HG03025 (cell line): Measurements from ENCODE around the gene CACNA1B.
"Not testable (repeated sequence)": the region's sequence is repeated elsewhere in the genome, so short reads cannot be mapped to it uniquely, and the experiment has no call there.

Source experiments
- ATAC-seq: cut with Tn5 transposase; IDR thresholded peaks from one replicate; pipeline ENCODE4 v1.9.1; 2021; ENCODE audit warnings: mild to moderate bottlenecking, moderate library complexity; ENCODE audit not compliant: unreplicated experiment, low FRiP score

The CACNA1B gene

DNA sequence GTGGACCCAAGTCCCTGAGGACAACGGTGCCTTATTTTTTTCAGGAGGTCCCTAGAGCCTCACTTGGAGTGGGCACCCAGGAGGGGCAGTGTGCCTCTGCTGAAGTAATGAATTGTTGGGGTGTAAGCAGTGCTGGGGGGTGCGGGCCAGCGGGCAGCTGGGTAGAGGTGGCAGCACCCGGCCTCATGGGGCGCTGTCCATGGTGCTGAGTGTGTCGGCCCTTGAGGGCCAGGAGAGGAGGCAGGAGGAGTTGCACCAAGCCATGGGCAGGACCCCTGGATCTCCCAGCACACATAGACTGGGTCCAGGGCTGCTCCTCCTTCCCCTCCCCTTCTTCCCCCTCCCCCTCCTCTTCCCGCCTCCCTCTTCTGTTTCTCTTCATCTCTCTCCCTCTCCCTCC lies 7.0 kb downstream of the CACNA1B start:
- ATAC-seq = not testable (repeated sequence)

DNA sequence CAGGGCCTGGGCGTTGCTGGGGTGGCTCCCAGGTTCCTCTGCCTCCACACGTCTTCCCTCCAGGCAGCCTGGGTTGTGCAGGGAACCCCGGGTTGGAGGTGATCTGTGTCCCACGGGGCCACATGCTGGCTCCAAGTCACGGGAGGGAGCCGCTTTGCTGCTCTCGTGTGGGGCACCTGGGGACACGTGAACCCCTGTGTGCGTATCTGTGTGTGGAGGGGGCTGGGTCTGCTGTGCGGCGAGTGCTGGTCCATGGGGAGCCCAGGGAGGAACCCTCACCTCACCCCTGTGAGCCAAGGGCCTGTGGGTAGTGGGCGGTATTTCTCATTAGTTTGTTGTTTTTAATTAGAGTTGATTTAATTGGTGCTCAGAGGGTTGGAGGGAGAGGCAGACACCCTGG lies 7.5 kb downstream of the CACNA1B start:
- not testable (repeated sequence) for ATAC-seq

DNA sequence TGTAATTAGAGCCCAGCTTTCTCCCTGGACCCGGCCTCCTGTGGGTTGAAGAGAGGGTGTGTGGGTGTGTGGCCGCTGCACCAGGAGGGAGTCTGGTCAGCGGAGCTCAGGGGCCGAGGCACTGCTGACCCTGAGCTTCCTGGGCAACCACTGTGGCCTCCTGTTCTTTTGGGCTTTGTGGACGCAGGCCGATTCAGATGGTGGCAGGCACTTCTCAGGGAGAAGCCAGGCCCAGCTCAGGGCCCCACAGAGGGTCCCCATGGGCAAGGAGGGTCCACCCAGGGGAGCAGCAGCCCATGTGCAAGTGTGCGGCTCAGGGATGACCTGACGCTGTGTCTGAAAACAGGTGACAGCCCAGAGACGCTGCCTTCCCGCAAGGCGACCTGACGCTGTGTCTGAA lies 11.0 kb downstream of the CACNA1B start:
- ATAC-seq = not testable (repeated sequence)

DNA sequence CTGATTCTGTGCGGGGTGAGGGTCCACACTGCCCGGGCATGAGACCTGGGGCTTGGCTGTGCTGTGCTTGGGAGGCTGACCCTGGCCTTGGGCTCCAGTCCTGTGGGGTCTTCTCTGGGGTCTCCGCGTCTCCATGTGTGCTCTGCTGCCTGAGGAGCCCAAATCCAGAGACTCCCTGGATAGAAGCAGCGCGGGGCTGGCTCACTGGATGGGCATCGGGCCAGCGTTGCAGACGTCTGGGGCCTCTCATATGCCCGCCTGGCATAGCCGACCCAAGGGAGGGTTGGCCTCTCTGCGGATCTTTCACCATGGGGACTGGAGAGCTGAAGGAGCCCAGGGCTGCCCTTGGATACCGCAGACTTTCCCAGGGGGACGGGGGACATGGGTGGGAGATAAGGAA lies 12.4 kb downstream of the CACNA1B start:
- ATAC-seq = not testable (repeated sequence)

DNA sequence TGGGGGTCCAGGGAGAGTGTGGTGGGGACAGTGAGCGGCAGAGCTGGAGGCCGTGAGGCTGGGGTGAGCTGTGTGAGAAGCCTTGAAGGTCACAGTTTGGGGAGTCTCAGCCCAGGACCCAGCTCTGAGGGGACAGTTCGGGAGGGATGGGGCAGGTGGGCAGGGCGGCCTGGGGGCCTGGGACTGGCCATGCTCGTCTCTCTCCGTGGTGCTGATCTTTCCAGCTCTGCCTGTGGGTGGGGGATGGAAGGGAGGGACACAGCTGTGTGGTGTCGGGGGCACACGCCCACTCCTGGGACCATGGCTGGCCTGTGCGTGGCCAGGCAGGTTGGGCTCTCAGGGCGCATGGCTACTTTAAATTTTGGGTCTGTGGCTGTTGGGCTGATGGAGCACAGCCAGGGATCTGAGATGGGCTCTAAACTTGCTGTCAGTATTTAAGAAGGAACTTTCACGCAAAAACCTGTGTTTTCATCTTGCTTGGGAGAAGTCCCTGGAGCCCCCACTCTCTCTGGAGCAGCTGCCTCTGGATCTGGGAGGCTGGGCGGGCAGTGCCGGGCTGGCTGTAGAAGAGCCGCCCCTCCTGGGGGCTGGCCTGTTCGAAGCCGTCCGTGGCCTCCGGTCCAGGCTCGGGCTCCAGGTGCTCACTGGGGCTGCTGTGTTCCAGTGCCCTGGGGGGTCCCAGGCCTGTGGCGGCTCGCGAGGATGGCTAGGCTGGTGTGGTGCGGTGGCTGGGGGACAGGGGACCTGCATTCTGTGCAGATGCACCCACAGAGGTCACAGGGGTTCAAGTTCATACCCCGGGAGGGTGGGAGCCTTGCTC lies 13.4 kb downstream of the CACNA1B start:
- not testable (repeated sequence) for ATAC-seq

DNA sequence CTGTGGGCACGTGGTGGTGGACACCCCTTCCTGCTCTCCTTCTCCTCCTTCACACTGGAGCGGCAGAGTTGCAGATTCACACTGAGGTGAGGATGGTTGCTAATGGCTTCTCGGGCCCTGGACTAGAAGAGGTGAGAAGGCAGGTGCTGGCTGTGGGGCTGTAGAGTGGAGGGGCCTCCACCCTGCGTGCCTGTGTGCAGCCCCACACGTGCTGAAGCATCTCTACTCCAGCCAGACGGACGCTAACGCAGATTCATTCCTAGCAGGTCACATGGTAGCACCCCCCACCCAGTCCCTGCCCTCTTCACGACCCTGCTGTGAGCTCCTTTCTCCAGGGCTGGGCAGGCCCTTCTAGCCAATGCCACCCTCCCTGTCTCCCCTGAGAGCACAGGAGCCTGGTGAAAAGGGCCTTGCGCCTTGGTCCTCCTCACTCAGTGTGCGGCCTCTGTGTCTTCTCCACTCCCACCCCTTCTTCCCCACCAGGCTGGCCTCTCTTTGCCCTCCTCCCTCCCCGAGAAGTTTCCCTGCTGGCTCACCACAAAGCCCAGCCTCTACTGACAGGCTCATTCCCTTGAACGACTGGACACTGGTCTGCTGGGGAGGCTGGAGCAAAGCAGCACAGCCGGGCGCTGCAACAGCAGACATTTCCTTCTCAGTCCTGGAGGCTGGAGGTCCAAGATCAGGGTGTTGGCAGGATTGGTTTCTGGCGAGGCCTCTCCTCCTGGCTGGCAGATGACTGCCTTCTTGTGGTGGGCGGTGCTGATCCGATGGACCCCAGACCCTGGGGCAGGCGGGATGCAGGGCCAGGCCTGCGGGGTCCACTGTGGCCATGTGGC lies 14.2 kb downstream of the CACNA1B start:
- ATAC-seq = no peak

DNA sequence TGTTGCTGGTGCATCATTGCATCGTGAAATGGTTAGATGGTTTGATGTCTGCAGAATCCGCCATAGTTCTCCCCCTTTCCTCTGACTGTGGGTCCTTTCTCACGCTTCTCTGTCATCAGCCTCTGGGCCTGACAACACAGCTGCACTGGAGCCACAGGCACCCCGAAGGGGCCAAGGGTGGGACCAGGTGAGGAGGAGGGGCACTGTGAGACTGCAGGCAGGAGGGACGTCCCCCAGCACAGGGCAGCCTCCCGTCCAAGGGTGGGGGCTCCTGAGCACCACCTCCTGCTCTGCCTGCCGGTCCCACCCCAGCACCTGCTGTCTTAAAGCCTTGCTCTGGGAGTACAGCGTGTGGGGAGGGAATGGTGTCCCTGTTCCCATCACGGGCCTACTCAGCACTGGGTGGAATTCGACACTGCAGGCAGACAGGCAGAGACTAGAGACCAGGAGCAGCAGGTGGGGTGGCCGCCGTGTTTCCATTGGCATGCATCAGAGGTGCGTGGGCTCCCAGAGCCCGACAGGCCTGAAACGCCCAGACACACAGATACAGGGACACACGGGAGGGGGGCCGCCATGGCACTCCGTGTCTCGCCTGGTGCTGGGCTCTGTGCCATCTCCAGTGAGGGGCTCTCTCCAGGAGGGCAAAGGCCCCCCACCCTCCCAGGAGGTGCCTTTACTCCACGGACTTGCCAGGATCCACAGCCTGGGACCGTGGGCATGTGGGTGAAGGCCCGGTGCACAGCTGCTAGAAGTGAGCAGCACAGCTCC lies 15.0 kb downstream of the CACNA1B start:
- ATAC-seq = no peak

DNA sequence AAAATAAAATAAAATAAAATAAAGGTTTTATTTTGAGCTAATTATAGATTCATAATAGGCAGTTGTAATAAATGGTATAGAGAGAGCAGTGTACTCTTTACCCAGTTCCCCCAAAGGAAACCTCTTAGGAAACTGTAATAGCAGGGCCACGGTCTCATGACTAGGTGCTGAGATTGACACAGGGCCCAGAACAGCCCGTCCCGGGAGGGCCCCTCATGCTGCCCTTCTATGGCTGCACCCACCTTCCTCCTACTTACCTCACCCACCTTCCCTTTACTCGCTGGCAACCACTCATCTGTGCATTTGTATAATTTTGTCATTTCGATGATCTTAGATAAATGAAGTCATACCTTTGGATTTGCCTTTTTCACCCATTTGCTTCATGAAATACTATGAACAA lies 16.1 kb downstream of the CACNA1B start:
- ATAC-seq = no peak

DNA sequence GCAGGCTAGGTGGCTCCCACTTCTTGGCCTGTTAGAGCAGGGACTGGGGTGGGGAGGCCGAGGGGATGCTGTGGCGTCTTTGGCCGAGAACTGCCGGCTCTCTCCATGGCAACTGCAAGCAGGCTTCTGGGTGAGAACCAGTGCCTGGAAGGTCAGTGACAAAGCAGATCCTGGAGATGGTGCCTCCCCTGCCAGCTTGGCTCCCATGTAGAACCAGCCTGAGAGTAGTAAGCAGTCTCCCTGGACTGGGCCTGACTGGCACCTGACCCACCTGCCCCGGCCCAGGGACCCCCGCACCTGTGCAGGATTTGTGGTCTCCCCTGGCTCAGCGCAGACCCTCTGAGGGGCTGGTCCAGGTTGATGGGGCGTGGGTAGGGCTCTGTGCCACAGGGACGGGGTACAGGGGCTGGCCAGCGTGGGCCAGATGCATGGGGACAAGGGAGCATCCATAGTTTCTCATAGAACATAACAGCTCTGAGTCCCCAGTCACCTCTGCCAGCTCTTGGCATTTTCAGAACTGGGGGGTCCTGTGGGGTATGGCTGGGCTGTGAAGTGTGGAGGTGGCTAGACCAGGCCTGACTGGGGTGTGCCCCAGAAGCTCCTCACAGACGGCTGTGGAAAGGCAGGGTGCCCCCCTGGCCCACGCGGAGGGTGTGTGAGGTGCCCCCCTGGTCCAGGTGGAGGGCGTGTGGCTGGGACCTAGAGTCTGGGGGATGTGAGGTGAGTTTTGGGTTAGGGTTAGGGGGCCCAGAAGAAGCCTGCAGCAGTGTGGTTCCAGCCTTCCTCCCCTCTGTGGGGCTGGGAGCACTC lies 22.2 kb downstream of the CACNA1B start:
- no peak for ATAC-seq

DNA sequence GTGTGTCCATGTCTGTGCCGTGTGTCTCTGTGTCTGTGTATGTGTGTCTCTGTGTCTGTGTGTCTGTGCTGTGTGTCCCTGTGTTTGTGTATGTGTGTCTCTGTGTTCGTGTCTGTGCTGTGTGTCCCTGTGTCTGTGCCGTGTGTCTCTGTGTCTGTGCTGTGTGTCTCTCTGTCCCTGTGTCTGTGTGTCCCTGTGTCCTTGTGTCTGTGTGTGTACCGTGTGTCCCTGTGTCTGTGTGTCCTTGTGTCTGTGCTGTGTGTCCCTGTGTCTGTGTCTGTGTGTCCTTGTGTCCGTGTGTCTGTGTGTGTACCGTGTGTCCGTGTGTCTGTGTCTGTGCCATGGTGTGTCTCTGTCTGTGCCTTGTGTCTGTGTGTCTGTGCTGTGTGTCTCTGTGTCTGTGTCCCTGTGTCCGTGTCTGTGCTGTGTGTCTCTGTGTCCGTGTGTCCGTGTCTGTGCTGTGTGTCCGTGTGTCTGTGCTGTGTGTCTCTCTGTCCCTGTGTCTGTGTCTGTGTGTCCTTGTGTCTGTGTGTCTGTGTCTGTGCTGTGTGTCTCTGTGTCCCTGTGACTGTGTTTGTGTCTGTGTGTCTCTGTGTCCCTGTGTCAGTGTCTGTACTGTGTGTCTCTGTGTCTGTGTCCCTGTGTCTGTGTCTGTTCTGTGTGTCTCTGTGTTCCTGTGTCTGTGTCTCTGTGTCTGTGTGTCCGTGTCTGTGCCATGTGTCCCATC lies 23.2 kb downstream of the CACNA1B start:
- no peak for ATAC-seq

DNA sequence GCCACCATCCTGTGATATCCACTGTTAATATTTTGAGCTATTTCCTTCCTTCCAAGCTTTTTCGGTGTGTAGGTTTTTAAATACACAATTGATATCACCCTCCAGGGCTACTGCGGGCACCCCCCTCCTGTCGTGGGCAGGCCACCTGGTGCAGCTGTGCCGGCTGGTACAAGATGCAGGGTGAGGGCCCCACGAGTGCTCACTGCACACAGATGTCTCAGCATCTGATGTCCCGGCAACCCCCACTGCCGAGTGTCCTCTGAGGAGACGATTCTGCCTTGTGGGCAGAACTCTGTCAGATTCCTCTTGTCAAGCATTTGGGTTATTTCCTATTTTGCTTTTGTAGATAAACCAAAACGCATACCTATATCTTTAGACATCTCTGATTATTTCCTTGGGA lies 25.1 kb downstream of the CACNA1B start:
- no peak for ATAC-seq

DNA sequence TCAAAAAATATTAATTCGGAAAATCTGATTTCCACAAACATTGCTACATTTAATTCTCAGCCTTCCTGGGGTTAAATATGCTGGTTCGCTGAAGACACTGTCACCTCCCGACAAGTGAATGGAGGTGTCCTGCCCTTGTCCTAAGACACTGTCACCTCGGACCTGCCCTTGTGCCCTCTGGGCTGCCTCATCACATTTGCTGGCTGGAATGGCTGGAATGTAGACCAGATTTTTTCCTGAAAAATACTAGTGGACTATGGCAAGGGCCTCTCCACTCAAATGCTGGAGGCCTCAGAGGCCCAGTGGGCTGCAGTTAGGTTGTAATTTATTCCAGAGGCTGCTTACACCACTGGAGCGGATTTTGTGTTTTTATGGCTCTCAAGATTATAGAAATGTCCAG lies 28.2 kb downstream of the CACNA1B start:
- ATAC-seq = no peak

DNA sequence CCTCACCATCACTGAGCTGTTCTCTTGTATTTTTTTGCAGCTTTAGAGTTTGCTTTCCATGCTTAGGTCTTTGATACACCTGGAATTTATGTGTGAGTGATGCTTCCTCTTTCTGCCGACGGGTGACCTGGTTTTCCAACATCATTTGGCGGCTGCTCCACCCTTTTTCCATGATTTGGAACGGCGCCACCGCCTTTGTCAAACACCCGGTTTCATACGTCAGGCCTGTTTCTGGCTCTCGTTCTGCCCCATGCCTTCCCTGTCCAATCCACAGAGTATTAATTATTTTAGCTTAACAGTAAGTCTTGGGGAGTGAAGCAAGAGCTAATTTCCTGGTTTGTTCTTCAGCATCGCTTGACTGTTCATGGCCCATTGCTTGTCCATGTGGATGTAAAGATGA lies 30.2 kb downstream of the CACNA1B start:
- no peak for ATAC-seq

DNA sequence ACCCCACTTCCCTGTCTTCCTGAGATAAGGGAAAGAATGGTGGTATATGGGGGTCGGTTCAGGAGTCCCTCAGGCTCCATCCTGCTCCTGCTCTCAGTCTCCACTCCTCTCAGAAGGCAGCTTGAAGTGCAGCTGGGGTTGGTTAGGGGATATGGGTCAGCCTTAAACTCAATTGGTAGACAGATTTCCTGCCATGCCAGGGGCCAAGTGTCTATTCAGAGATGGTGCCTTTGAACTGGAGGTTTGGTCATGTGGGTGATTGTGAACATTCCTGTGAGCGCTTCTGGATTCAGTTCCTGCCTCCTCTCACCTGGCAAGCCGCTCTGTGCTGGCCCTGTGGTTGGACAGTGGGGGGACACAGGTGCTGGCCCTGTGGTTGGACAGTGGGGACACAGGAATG lies 35.1 kb downstream of the CACNA1B start:
- ATAC-seq = no peak

DNA sequence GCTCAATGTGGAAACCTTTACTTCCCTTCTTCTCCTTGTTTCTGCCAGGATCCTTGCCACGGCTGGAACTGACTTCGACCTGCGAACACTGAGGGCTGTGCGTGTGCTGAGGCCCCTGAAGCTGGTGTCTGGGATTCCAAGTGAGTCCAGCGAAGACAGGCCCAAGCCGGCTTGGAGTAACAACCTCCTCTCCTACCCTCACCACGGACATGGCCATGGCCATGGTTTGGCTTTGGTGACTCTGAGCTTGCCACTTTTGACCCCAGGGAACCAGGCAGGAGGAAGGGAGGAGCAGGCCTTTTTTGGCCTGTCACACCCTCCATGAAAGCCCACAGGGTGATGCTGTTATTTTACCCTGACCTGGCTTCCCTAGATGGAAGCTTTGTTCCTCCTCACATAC lies 35.5 kb downstream of the CACNA1B start:
- no peak for ATAC-seq

DNA sequence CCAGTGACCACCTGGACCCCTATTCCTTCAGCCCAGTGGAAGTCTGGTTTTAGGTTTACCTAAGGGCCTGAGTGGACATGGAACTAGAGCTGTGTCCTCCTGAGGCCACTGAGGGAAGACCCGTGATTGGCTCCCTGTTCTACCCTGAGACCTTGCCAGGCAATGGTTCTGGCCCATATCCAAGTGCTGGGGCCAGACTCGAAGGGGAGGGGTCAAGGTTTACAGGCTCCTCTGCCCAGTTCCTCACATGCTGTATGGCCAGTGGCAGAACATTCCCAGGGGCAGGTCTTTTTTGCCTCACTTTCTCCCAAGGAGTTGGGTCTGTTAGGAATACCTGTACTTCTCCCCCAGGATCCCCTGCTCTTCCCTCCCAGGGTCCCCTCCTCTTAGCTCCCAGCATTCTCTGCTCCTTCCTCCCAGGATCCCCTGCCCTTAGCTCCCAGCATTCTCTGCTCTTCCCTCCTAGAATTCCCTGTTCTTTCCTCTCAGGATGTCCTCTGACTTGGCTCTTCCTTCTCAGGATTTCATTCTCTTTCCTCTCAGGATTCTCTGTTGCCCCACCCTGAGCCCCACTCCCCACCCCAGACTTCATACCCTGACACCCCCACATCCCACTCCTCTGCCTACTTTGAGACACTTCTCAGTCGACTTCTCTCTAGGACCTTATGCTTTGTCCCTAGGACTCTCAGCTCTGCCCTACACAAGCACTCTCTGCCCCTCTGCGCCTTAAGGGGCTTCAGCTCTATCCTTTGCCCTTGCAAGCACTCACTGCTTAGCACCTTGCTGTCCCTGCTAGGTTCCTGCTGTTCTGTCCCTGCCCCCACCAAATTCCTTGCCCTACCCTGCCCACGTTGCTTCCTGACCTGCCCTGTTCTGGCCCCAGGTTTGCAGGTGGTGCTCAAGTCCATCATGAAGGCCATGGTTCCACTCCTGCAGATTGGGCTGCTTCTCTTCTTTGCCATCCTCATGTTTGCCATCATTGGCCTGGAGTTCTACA lies 36.5 kb downstream of the CACNA1B start:
- ATAC-seq = no peak

DNA sequence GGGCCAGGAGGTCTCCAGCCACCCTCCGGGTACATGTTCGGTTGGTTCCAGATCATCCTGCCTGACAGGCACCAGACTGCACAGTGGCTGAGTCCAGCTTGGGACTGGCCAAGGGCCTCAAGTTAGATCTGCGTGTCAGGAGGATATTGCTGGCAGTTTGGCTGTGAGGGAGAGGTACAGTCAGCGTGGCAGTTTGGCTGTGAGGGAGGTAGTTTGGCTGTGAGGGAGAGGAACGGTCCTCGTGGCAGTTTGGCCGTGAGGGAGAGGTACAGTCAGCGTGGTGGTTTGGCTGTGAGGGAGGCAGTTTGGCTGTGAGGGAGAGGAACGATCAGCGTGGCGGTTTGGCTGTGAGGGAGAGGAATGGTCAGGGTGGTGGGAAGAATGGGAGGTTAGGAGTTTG lies 39.0 kb downstream of the CACNA1B start:
- ATAC-seq = no peak

DNA sequence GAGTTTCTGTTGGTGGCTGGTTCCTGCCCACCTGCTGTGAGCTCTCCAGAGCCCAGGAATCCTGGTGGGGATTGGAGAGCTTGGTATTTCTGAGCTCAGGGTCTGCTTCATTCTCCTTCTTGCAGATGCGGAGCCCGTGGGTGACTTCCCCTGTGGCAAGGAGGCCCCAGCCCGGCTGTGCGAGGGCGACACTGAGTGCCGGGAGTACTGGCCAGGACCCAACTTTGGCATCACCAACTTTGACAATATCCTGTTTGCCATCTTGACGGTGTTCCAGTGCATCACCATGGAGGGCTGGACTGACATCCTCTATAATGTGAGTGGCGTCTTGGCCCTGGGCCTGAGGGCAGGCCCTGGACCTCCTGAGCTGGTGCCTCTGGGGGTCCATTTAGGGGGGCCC lies 39.5 kb downstream of the CACNA1B start:
- no peak for ATAC-seq
